Colon (tissue), 2 donors: ENCODE results near the gene ADCY3.

Source experiments
- FAIRE-seq: peaks from 2 replicates; lab custom pipeline; 2012; peaks lifted over from hg19 to GRCh38; lab: Jason Lieb, UNC
- donor health status: control.
- donor health status: control.

The ADCY3 gene

GRCh38 chr2:24925815-24926214 is 5.8 kb upstream of the ADCY3 start:
- FAIRE-seq: no peak

- FAIRE-seq: no peak
Measured at GRCh38 chr2:24924732-24925131, 4.7 kb upstream of the ADCY3 start.

GRCh38 chr2:24924266-24924665 is 4.2 kb upstream of the ADCY3 start:
- FAIRE-seq: no peak

- FAIRE-seq: no peak
Measured at GRCh38 chr2:24923106-24923505, 3.1 kb upstream of the ADCY3 start.

GRCh38 chr2:24922556-24922955 is 2.5 kb upstream of the ADCY3 start:
- FAIRE-seq: no peak

GRCh38 chr2:24920809-24921441 is 888 bp upstream of the ADCY3 start:
- no peak for FAIRE-seq

GRCh38 chr2:24919506-24920097 is 435 bp downstream of the ADCY3 start:
- FAIRE-seq: no peak

GRCh38 chr2:24919037-24919505 is 966 bp downstream of the ADCY3 start:
- FAIRE-seq: no peak

GRCh38 chr2:24918326-24919036 is 1.6 kb downstream of the ADCY3 start:
- no peak for FAIRE-seq

- no peak for FAIRE-seq
Measured at GRCh38 chr2:24917731-24918325, 2.2 kb downstream of the ADCY3 start.

- no peak for FAIRE-seq
Measured at GRCh38 chr2:24917086-24917485, 3.0 kb downstream of the ADCY3 start.

- FAIRE-seq: no peak
Measured at GRCh38 chr2:24915796-24916195, 4.2 kb downstream of the ADCY3 start.

GRCh38 chr2:24915175-24915574 is 4.9 kb downstream of the ADCY3 start:
- FAIRE-seq: no peak

GRCh38 chr2:24914713-24915112 is 5.3 kb downstream of the ADCY3 start:
- FAIRE-seq: no peak

GRCh38 chr2:24913911-24914310 is 6.1 kb downstream of the ADCY3 start:
- FAIRE-seq: no peak

- FAIRE-seq: no peak
Measured at GRCh38 chr2:24912986-24913385, 7.1 kb downstream of the ADCY3 start.

GRCh38 chr2:24912523-24912922 is 7.5 kb downstream of the ADCY3 start:
- FAIRE-seq: no peak

GRCh38 chr2:24910245-24910644 is 9.8 kb downstream of the ADCY3 start:
- no peak for FAIRE-seq

- no peak for FAIRE-seq
Measured at GRCh38 chr2:24909555-24910177, 10.4 kb downstream of the ADCY3 start.

GRCh38 chr2:24908461-24908901 is 11.6 kb downstream of the ADCY3 start:
- no peak for FAIRE-seq

- no peak for FAIRE-seq
Measured at GRCh38 chr2:24907116-24907515, 12.9 kb downstream of the ADCY3 start.

GRCh38 chr2:24906466-24906865 is 13.6 kb downstream of the ADCY3 start:
- FAIRE-seq: no peak
